HG03521 (cell line): Measurements from ENCODE around the gene SFTPA2.
"Not testable (repeated sequence)": the region's sequence is repeated elsewhere in the genome, so short reads cannot be mapped to it uniquely, and the experiment has no call there.

Source experiments
- ATAC-seq: cut with Tn5 transposase; IDR thresholded peaks from one replicate; pipeline ENCODE4 v1.9.1; 2021; ENCODE audit warnings: mild to moderate bottlenecking, moderate library complexity; ENCODE audit not compliant: unreplicated experiment

Gene SFTPA2

DNA sequence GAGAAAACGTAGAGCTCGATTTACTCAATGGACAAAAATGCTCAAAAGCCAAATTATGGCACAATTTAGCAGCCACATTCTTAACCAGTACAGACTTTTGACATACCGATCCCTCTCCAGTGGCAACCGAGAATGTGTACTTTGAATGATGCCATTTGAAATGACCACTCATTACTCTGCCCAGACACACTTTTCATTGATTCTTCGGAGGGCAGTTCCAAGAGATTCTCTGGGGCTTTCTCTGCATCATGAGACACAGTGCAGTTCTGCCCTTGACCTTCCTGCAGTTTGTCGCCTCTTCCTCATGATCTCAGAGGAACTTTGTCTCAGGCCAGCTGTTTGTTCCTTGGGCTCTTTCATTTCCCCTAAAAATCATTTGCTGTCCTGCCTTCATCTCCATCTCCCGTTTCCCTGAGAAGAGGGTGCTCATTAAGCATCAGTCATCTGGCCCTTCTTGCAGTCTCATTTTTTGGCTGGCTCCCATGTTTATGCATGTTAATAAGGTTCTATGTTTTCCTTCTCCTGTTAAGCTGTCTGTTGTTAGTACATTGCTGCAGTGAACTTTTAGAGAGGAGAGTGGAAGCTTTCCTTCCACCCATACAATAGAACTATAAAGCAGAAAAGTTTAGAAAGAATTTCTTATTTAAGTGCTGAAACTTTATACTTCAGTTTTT, 43.5 kb downstream of the SFTPA2 start:
- not testable (repeated sequence) for ATAC-seq

DNA sequence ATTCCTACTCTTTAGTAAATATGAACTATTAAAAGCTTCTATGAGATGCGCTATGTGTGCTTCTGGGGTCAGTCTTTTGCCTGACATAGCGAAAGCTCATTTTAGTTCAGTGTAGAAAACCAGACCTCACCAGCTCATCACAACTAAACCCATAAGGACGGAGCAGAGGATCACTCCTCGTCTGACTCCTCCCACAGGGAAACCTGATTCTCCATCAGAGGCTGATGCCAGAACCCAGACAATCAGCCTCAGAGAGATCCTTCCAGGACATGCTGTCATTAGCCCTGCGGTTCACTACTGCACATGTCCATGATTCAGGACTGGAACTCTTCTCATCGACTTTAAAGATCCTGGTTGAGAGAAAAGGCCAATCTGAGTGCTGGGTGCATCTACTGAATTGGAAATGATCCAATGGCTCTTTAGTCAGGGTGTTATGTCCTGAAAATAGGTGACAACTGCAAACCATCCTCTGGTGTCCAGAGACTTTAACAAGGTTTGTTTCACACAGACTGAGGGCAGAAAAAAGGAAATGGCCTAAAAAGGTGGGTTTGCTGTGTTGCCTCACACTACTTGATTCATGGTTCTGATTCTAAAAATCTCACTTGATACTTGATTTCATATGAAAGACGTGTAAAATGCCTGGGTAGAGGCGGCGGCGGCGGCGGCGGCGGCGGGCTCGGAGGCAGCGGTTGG, 48.2 kb downstream of the SFTPA2 start, which contains the start of gene EIF5AL1:
Gene EIF5AL1, plus strand, starts transcription at position 643 of the 693 bp plus-strand sequence. CDS start 117 bp downstream, outside the sequence.
- not testable (repeated sequence) for ATAC-seq

DNA sequence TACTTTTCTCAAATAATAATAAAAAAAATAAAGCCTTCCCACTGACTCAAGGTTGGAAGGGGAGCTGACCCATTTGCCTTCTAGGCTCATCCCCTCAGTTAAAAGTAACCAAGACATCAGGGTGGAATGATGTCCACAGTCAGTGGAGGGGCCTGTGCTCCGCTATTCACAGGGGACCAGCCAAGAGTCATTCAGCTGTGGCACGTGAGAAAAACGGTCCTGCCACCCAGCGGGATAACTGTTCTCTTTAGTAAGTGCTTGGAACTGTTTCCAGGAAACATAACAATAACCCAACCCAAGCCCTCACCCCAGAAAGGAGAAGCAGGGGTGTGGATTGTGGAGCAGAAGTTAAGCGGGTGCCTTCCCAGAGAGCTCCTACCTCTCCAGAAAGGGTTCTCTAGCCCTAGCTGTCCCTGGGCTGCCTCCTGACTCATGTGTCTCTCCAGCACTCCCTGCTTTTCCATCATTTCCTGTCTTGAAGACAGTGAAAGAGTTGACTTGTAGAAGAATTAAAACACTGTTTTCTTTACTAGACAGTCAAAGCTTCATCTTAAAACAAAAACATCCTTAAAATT, 50.2 kb downstream of the SFTPA2 start:
- ATAC-seq: not testable (repeated sequence)

DNA sequence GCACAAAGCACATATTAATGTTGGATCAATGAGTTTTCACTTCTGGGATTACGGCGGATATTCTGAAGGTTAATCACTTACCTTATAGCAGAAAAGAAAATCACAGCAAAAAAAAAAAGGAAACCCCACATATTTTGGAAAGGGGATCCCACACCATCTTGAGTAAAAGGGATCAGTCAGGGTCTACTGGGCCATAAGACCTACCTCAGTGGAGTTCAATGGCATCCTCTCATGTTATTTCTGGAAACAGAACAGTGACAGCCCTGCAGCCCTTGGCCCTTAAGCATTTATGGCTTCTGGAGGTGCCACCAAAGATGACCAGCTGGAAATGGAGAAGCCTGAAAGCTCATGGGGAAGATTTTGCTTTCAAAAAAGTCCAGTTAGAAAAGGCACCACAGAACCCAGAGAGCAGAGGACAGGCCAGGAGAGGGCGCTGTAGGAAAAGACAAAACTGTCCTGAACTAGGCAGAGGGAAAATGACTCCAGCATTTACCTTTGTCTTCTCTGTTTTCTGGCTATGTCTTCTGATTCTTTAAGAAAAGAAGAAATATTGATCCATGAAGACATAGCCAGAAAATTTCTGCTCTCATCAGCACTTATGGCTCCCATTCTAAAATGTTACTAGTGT, 50.8 kb downstream of the SFTPA2 start:
- ATAC-seq: peak; percentile 47

DNA sequence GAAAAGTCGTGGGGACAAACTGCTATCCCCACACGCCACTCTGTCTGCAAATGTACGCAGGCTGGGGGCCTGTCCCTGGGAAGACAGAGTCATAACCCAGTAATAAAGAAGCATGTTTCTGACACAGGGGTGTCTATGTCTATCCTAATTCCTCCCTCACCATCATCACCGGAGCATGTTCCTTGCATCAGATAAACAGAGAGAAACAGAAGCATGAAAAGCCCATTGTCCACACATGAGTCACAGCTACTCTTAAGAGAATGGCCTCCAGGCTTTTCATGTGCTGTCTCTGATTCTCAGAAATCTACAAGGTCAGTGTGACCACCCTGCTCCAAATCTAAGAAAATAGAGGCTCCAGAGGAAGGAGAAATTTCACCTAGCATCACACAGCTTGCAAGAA, 52.0 kb downstream of the SFTPA2 start:
- not testable (repeated sequence) for ATAC-seq

DNA sequence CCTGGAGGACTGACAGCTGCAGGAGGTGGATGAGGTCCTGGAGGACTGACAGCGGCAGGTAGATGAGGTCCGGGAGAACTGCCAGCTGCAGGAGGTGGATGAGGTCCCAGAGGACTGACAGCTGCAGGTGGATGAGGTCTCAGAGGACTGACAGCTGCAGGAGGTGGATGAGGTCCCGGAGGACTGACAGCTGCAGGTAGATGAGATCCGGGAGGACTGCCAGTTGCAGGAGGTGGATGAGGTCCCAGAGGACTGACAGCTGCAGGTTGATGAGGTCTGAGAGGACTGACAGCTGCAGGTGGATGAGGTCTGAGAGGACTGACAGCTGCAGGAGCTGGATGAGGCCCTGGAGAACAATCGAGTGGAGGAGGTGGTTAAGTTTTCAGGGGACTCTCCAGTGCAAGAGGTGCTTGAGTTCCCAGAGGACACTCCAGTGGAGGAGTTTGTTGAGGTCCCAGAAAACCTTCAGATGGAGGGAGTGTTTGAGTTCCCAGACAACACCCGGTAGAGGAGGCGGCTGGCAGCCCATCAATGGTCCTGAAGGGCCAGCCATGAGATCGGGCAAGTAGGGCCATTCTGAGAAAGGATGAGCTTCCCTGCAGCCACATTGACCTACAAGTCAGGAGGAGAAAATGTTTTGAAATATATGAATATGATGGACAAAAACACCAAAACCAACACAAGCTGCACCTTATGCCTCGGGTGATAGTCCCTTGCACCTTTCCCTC, 52.6 kb downstream of the SFTPA2 start:
- ATAC-seq: no peak
